Adrenal gland (tissue), 12 donors: ENCODE measurements around the gene CDH4. TPM values are rescaled to one million over a fixed set of nuclear protein-coding genes. Genes with fewer than 3 reads are reported as not detected.

Source experiments
- DNase-seq, 7 donors: peaks; one replicate each; pipeline ENCODE4 v3.0.0-alpha.2; 2019 to 2020
- H3K27ac ChIP-seq, 5 donors: fragments of 200-600 bp; sonication (generic) in 4 of 5; 1 replicate in 3 of 5; 2 replicates in 2 of 5; pipeline versions ENCODE4 v1.5.1 to v1.8.0; 2016 to 2020; ENCODE audit warnings: mild to moderate bottlenecking in 1 of 5
- H3K27me3 ChIP-seq: fragments of 200-600 bp; 2 replicates; pipeline ENCODE4 v1.8.0; 2021
- H3K36me3 ChIP-seq, 2 donors: fragments of 200-600 bp; replicated peaks in 1 of 2; 1 replicate in 1 of 2; 2 replicates in 1 of 2; pipeline versions ENCODE4 v1.5.1 to v1.8.0; 2018 to 2022
- H3K4me1 ChIP-seq, 2 donors: fragments of 200-600 bp; replicated peaks in 1 of 2; 1 replicate in 1 of 2; 2 replicates in 1 of 2; pipeline versions ENCODE4 v1.5.1 to v1.8.0; 2018 to 2021
- H3K4me3 ChIP-seq, 4 donors: fragments of 200-600 bp; sonication (generic) in 3 of 4; one replicate each; pipeline ENCODE4 v1.5.1; 2016 to 2018
- H3K9me3 ChIP-seq, 3 donors: fragments of 200-600 bp; sonication (generic) in 1 of 3; replicated peaks in 1 of 3; 1 replicate in 2 of 3; 2 replicates in 1 of 3; pipeline versions ENCODE4 v1.5.1 to v1.8.0; 2016 to 2021
- POLR2A ChIP-seq, 2 donors: fragments of 450-650 bp; IDR thresholded peaks; one replicate each; pipeline ENCODE4 v1.6.1; 2017; ENCODE audit warnings: antibody characterized with exemption in 2 of 2, mild to moderate bottlenecking in 2 of 2, moderate library complexity in 1 of 2
- WGBS, 4 donors: extraction: QIAGEN DNeasy Blood & Tissue Kit in 2 of 4; methylation state at CpG; one replicate each; pipeline versions ENCODE4 v1.1.5 to v1.1.7; 2013 to 2017; 5-methylcytosine and 5-hydroxymethylcytosine counted together
- intact Hi-C, 2 donors: fragments of 100-400 bp; cut with DNase I; formaldehyde crosslinking; loops; one replicate each; pipeline versions ENCODE4 v1.14.1 to v1.15.0; 2022 to 2023
- polyA plus RNA-seq, 3 donors: library from polyadenylated mRNA; stranded (reverse); fragments of 200-250 nt in 2 of 3; fragments of 350-450 nt in 1 of 3; fragmentation: Illumina TruSeq in 1 of 3; extraction: RNeasy Lipid Tissue Mini Kit (QIAGEN cat#74804) in 1 of 3; gene quantifications; one replicate each; pipeline ENCODE4 v1.2.3, GENCODE V29; 2013 to 2014
- total RNA-seq, 9 donors: library from RNA; depleted of rRNA in 4 of 9; stranded (reverse); fragments of >200 nt in 4 of 9; fragments of 120-200 nt in 1 of 9; fragmentation: NEBNext Ultra II Directional in 1 of 9; extraction: Animal tissue kit (Norgen Biotek cat#: 25700) in 1 of 9; gene quantifications; one replicate each; pipeline versions ENCODE4 v1.1.0 to v1.2.4, GENCODE V29; 2013 to 2023
- TF ChIP-seq, protein P1 (sequence below), 6 experiments: fragments of 450-650 bp in 4 of 6; fragments of 200-600 bp in 2 of 6; sonication (generic) in 1 of 6; IDR thresholded peaks; 1 replicate in 5 of 6; 2 replicates in 1 of 6; pipeline versions ENCODE4 v1.5.1 to v1.8.0; 2016 to 2021; ENCODE audit warnings: antibody characterized with exemption in 6 of 6, mild to moderate bottlenecking in 2 of 6, moderate library complexity in 1 of 6
- donor health status: healthy with polysubstance abuse.
- donor health status: Bipolar disorder and iron deficiency.
- donor health status: DM: yes; HTN: yes; CAD: no.
- donor health status: DM: no; HTN: no; CAD: no.
- donor health status: DM: no; HTN: no; CAD: no.
- donor health status: DM: yes; HTN: yes; CAD: no.

The CDH4 gene
- total and polyA plus RNA-seq, 12 donors: 0.08 to 0.53 (median 0.20) TPM; not detected in 3

DNA sequence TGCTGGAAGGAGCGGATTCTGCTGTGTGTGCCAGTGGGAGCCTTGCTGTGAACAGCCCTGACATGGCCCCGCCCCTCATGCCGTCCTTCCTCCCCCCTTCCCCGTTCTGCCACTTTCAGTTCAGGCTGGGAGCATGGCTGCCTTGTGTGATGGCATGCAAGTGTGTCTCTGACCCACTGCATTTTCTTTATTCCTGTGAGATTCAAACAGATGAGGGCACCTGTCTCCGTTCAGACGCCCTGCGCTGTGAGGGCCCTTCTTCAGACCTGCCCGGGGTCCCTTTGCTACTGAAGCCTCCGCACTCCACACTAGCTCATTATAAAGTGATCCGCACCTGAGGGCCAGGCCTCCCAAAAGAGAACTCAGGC is 725.3 kb downstream of the CDH4 start:
- no peak for DNase-seq
- Histone ChIP-seq H3K27me3 (no peaks in the 10 kb centered on the region), H3K4me3 (no peak overlapping the region), H3K27ac (no peak overlapping the region), H3K36me3 (peaks cover 0 to 6% of the 10 kb centered on the region in 2 donors), H3K4me1 (no peaks in the 10 kb centered on the region), H3K9me3 (no peaks in the 10 kb centered on the region)
- intact Hi-C loops: no loop called here
- TF ChIP-seq, protein P1, sequence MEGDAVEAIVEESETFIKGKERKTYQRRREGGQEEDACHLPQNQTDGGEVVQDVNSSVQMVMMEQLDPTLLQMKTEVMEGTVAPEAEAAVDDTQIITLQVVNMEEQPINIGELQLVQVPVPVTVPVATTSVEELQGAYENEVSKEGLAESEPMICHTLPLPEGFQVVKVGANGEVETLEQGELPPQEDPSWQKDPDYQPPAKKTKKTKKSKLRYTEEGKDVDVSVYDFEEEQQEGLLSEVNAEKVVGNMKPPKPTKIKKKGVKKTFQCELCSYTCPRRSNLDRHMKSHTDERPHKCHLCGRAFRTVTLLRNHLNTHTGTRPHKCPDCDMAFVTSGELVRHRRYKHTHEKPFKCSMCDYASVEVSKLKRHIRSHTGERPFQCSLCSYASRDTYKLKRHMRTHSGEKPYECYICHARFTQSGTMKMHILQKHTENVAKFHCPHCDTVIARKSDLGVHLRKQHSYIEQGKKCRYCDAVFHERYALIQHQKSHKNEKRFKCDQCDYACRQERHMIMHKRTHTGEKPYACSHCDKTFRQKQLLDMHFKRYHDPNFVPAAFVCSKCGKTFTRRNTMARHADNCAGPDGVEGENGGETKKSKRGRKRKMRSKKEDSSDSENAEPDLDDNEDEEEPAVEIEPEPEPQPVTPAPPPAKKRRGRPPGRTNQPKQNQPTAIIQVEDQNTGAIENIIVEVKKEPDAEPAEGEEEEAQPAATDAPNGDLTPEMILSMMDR (IDR thresholded peaks at IDR 0.05): no peak
- no peak for TF ChIP-seq POLR2A (IDR thresholded peaks at IDR 0.05)
- WGBS, 4 donors: 93 to 97% (median 94%) methylated on average over 10 of the region's 10 CpGs

DNA sequence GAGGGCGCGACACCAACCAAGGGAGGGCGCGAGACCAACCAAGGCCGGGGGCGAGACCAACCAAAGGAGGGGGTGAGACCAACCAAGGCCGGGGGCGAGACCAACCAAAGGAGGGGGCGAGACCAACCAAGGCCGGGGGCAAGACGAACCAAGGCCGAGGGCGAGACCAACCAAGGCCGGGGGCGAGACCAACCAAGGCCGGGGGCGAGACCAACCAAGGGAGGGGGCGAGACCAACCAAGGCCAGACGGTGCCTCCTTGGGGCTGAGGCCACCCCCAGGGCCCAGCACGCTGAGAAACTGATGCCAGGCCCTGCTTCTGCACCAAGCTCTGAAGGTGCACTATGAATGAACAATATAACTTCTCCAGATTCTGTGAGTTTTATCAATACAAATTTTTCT is 726.4 kb downstream of the CDH4 start:
- TF ChIP-seq, protein P1 (IDR thresholded peaks at IDR 0.05): no peak
- TF ChIP-seq POLR2A (IDR thresholded peaks at IDR 0.05): no peak
- Histone ChIP-seq H3K27me3 (no peaks in the 10 kb centered on the region), H3K27ac (no peak overlapping the region), H3K4me1 (no peaks in the 10 kb centered on the region), H3K4me3 (no peak overlapping the region), H3K9me3 (no peaks in the 10 kb centered on the region), H3K36me3 (peaks cover 0 to 6% of the 10 kb centered on the region in 2 donors)
- 74 to 94% (median 80%) methylated on average over 16 to 20 of the region's 20 CpGs for WGBS, 4 donors
- intact Hi-C loops: no loop called here
- no peak for DNase-seq

DNA sequence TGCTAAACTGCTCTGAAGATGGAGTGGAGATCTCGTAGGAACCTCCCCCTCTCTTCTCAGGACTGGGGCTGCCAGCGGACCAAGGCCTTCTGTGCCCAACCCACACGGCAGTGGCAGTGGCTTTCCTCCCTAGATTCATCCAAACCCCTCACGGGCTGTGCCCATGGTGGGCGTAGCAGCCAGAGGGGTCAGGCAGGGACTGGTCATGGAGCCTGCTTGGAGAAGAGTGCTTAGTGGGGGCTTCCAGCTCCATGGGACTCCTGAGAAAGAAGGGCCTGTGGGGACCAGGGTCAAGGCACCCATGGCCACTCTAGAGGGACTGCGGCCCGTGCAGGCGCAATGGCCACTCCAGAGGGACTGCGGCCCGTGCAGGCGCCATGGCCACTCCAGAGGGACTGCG is 727.0 kb downstream of the CDH4 start:
- TF ChIP-seq, protein P1 (IDR thresholded peaks at IDR 0.05): no peak
- no peak for TF ChIP-seq POLR2A (IDR thresholded peaks at IDR 0.05)
- Histone ChIP-seq H3K4me1 (no peaks in the 10 kb centered on the region), H3K27me3 (no peaks in the 10 kb centered on the region), H3K4me3 (no peak overlapping the region), H3K9me3 (no peaks in the 10 kb centered on the region), H3K27ac (no peak overlapping the region), H3K36me3 (peaks cover 0 to 3% of the 10 kb centered on the region in 2 donors)
- intact Hi-C loops: no loop called here
- WGBS, 4 donors: 79 to 96% (median 95%) methylated on average over 4 to 12 of the region's 12 CpGs
- DNase-seq: no peak

DNA sequence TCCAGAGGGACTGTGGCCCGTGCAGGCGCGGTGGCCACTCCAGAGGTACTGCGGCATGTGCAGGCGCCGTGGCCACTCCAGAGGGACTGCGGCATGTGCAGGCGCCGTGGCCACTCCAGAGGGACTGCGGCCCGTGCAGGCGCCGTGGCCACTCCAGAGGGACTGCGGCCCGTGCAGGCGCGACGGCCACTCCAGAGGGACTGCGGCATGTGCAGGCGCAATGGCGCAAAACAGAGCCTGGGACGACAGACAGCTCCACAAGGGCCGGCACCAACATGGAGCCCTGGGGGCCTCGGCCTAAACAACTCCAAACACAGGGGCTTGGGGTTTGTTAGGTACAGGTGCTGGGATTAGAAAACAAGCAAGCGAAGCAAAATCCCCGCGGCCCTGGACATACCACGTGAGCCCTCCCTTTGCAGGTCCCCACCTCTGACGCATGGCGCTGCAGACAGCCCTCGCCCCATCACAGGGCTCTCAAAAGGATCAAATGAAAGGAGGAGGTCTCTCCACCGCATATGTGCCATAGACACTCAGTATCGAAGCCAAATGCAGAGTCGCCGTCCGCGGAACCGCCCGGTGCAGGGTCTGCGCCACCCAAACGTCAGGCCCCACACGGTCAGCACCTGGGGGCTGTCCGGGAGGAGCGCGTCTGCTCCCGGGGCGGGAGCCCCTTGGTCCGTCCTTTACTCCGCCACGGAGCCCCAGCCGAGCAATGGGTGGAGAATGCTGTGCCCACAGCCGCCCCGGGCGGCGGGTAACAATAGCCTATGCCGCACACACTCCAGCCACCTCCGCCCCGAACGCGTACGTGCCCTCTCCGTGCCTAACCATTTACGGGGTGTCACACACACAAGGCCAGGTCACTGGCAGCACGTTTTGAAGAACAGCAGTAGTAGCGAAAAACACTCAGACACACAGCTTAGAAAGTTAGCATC is 727.9 kb downstream of the CDH4 start:
- no peak overlapping the region for H3K27ac ChIP-seq
- no peaks in the 10 kb centered on the region for H3K9me3 ChIP-seq
- 92 to 97% (median 96%) methylated on average over 39 to 65 of the region's 65 CpGs for WGBS, 4 donors
- no peak for DNase-seq
- H3K4me3 ChIP-seq: no peak overlapping the region
- TF ChIP-seq, protein P1 (IDR thresholded peaks at IDR 0.05): no peak
- TF ChIP-seq POLR2A (IDR thresholded peaks at IDR 0.05): no peak
- H3K4me1 ChIP-seq: no peaks in the 10 kb centered on the region
- no peaks in the 10 kb centered on the region for H3K36me3 ChIP-seq
- intact Hi-C loops: no loop called here
- no peaks in the 10 kb centered on the region for H3K27me3 ChIP-seq
